Epithelial cell of umbilical artery (primary cell): Measurements from ENCODE around the gene PCYT2. TPM values are rescaled to one million over a fixed set of nuclear protein-coding genes. Genes with fewer than 3 reads are reported as not detected.

Source experiments
- total RNA-seq: library from RNA; depleted of rRNA; stranded (reverse); fragments of >200 nt; gene quantifications from 2 replicates; pipeline ENCODE4 v1.2.3, GENCODE V29; 2014

PCYT2 gene
- total RNA-seq, result 45.5 and 59.4 TPM in 2 replicates

GRCh38 chr17:81911277-81911961 is at the start of gene PCYT2:
Gene PCYT2, minus strand, starts transcription at chr17:81911399. Its CDS starts 44 bp downstream, at chr17:81911355.

GRCh38 chr17:81947189-81947588 is 36.0 kb upstream of the PCYT2 start, which contains the start of gene MYADML2:
Gene MYADML2, minus strand, starts transcription at chr17:81947233. Its CDS starts 5,492 bp downstream, at chr17:81941741.

GRCh38 chr17:81927653-81928543 is 16.7 kb upstream of the PCYT2 start, which contains the start of gene MAFG:
Gene MAFG, minus strand, starts transcription at chr17:81927735. Its CDS starts 4,550 bp downstream, at chr17:81923185.

GRCh38 chr17:81917565-81918332 is 6.5 kb upstream of the PCYT2 start, which contains the start of gene SIRT7:
Gene SIRT7, minus strand, starts transcription at chr17:81918176. Its CDS starts 45 bp downstream, at chr17:81918131.

GRCh38 chr17:81902023-81902652 is 9.1 kb downstream of the PCYT2 start, which contains the start of gene NPB:
Gene NPB, plus strand, starts transcription at chr17:81902238. Its CDS starts 40 bp downstream, at chr17:81902278.

DNA sequence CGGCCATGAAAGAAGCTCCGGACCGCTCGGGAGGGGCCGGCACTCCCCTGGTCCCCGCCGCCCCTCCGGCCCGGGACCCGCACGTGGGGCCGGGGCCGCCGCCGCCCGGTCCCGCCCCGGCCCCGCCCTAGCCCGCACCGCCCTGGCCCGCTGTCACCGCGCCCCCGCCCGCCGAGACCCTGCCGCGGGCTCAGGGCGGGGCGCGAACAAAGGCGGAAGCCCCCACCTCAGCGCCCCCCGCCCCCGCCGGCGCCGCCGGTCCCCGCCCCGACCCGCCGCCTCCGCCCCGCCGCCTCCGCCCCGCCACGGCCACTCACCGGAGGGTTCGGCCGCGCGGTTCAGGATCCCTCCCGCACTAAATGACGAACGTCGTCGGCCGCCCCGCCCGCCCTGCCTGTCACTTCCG is 40.2 kb downstream of the PCYT2 start, which contains the start of gene ARHGDIA:
Gene ARHGDIA (minus strand): TSS at position 357 of the 406 bp plus-strand sequence. CDS start 1,407 bp downstream, outside the sequence.

DNA sequence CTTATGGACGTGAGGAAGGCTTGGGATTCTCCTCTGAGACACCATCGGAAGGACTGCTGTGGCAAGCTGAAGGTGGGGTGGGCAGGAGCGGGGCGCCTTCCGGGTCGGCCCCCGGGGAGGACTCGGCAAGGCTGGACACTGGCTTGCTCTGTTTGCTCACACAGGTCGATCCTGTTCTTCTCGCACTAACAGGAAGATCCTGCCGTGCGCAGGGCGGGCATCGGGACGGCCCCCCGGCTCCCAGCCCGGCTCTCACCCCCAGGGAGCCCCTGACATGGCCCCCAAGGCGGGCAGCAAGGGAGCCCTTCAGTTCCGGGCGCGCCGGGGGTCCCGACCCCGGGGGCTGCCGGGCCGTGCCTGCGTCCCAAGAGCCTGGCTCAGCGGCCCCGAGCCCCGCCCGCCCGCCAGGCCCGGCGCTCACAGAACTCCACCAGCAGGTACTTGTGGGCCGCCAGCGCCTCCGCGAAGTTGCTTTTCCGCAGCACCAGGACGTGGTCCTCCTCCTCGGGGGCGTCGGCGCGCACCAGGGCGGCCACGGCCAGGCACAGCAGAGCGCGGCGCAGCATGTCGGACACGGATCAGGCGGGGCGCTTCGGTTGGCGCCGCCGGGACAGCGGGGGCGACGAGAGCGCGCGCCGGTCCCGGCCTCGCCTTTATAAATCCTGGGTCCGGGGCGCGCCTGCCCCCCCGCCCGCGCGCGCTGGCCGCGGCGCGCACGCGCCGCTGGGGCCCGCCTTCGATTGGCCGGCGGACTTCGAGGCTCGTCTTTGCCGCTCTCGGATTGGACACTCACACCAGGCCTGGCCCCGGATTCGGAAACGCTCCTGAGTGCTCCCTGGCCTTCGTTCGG is 51.1 kb downstream of the PCYT2 start, which contains the start of gene P4HB:
Gene P4HB (minus strand): TSS at position 630 of the 850 bp plus-strand sequence. CDS start 64 bp downstream, at position 566.

Other genes with a start within 250 kb of the PCYT2 start
- 33.7 and 39.6 TPM in 2 replicates for gene OXLD1, start 244.8 kb downstream of the PCYT2 start, total RNA-seq
- gene CCDC137, start 244.7 kb downstream of the PCYT2 start, total RNA-seq, result 9.3 and 10.7 TPM in 2 replicates
- gene ARL16, start 227.6 kb downstream of the PCYT2 start, total RNA-seq, result 21.1 and 39.6 TPM in 2 replicates
- gene HGS, start 227.4 kb downstream of the PCYT2 start, total RNA-seq, result 64.3 and 78.6 TPM in 2 replicates
- 11.0 and 13.7 TPM in 2 replicates for gene MRPL12, start 208.0 kb downstream of the PCYT2 start, total RNA-seq
- gene SLC25A10, start 199.1 kb downstream of the PCYT2 start, total RNA-seq, result 17.5 and 21.6 TPM in 2 replicates
- not detected in 2 replicates for gene GCGR, start 107.2 kb downstream of the PCYT2 start, total RNA-seq
- 126 and 148 TPM in 2 replicates for gene MCRIP1, start 78.1 kb downstream of the PCYT2 start, total RNA-seq
- gene PPP1R27, start 76.3 kb downstream of the PCYT2 start, total RNA-seq, result not detected in 2 replicates
- 648 and 838 TPM in 2 replicates for gene P4HB, start 50.9 kb downstream of the PCYT2 start, total RNA-seq
- 59.0 and 168 TPM in 2 replicates for gene ARHGDIA, start 40.1 kb downstream of the PCYT2 start, total RNA-seq
- 233 and 248 TPM in 2 replicates for gene ALYREF, start 19.8 kb downstream of the PCYT2 start, total RNA-seq
- gene ANAPC11, start 19.7 kb downstream of the PCYT2 start, total RNA-seq, result 208 and 256 TPM in 2 replicates
- gene NPB, start 9.2 kb downstream of the PCYT2 start, total RNA-seq, result not detected in 2 replicates
- 17.2 and 36.6 TPM in 2 replicates for gene SIRT7, start 6.8 kb upstream of the PCYT2 start, total RNA-seq
- gene MAFG, start 16.3 kb upstream of the PCYT2 start, total RNA-seq, result 13.3 and 17.2 TPM in 2 replicates
- 114 and 138 TPM in 2 replicates for gene PYCR1, start 25.9 kb upstream of the PCYT2 start, total RNA-seq
- gene MYADML2, start 35.8 kb upstream of the PCYT2 start, total RNA-seq, result not detected in 2 replicates
- not detected in 2 replicates for gene NOTUM, start 49.8 kb upstream of the PCYT2 start, total RNA-seq
- 19.8 and 21.4 TPM in 2 replicates for gene ASPSCR1, start 66.2 kb upstream of the PCYT2 start, total RNA-seq
- gene CENPX, start 111.5 kb upstream of the PCYT2 start, total RNA-seq, result 78.9 and 79.6 TPM in 2 replicates
- 21.8 and 29.8 TPM in 2 replicates for gene LRRC45, start 111.9 kb upstream of the PCYT2 start, total RNA-seq
- gene RAC3, start 120.3 kb upstream of the PCYT2 start, total RNA-seq, result 17.5 and 40.0 TPM in 2 replicates
- 66.1 and 75.0 TPM in 2 replicates for gene DCXR, start 126.3 kb upstream of the PCYT2 start, total RNA-seq
- 19.8 and 22.2 TPM in 2 replicates for gene RFNG, start 140.4 kb upstream of the PCYT2 start, total RNA-seq
- 95.9 and 105 TPM in 2 replicates for gene GPS1, start 140.5 kb upstream of the PCYT2 start, total RNA-seq
- gene DUS1L, start 154.4 kb upstream of the PCYT2 start, total RNA-seq, result 59.8 and 77.2 TPM in 2 replicates
- gene FASN, start 186.8 kb upstream of the PCYT2 start, total RNA-seq, result 49.1 and 83.8 TPM in 2 replicates